Stimulated activated CD4-positive, alpha-beta T cell treated with anti-CD3 and anti-CD28 coated beads, TNF-alpha, amount 100 ng/mL, for 4 hours (primary cell): Measurements from ENCODE around the gene SOX9.
"Not testable (repeated sequence)": the region's sequence is repeated elsewhere in the genome, so short reads cannot be mapped to it uniquely, and the experiment has no call there.

Experiments used
- DNase-seq, 3 experiments: peaks; one replicate each; pipeline ENCODE4 v3.0.0-alpha.2; 2020; ENCODE audit warnings: low read depth in 3 of 3

SOX9 gene

DNA sequence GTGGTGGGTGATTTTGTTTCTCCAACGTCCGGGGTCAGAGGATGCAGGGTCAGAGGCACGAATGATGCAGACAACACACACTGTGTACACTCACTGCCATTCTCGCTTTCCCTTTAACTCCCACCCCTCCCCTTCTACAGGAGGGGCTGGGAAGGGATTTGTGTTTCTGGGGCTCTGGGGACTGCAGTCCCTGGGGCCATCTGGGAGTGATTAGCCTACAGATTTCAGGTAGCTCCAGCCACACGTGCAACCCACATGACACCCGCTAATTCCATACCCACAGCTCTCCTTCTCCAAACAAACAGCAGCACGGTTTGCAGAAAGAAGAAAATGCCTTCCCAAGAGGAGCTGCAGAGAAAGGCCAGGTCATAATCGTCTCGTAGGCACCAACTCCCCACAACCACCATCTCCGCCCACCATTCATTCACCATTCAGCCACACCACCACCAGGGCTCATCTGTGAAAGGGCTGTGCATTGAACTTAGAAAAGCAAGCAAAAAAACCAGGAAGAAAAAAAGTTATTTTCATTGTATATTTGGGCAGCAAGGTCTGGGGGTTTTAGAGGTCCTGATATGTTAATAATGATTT is 9.4 kb upstream of the SOX9 start:
- no peak for DNase-seq

GRCh38 chr17:72111926-72112325 is 8.9 kb upstream of the SOX9 start:
- not testable (repeated sequence) for DNase-seq

- no peak for DNase-seq
These were observed 7.1 kb upstream of the SOX9 start for GRCh38 chr17:72113751-72114150.

GRCh38 chr17:72115781-72116525 is 4.9 kb upstream of the SOX9 start:
- DNase-seq = no peak

DNA sequence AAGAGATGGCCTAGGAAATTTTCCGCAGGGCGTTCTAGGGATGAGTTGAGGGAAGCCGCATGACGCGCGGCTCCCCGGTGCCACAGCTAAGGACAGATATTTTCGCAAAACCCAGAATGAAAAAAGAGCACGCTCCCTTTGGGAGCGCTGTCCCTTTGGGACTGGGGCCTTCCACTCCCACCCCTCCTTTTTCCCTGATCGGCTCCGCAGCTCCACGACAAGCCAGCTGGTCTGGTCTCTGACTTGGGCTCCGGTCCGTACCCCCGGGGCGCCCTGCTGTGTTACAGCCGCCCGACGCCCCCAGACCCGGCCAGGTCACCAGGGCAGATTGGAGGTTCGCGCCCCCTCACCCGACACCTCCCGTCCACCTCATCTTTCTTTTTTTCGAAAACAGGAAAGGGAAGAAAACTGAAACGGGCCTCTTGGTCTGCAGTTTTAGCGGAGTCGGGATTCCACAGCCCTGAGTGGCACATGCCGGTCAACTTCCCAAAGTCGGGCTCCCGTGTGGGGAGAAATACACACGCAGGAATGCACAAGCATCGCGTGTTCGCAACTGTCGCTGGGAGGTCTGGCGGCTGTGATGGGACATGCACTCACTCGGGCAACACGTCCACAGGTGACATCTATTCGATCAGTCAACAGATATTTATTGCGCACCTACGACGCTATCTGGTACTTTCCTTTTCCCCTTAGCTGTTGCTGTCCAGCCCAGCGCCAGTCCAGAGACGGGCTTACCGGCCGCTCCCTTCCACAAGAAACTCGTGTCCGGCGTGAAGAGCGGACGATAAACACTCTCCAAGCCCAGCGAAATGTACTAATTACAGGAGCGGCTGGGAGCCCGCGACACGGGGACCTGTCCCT is 3.9 kb upstream of the SOX9 start:
- DNase-seq = no peak

- no peak for DNase-seq
These were observed 3.1 kb upstream of the SOX9 start for GRCh38 chr17:72117535-72118334.

DNA sequence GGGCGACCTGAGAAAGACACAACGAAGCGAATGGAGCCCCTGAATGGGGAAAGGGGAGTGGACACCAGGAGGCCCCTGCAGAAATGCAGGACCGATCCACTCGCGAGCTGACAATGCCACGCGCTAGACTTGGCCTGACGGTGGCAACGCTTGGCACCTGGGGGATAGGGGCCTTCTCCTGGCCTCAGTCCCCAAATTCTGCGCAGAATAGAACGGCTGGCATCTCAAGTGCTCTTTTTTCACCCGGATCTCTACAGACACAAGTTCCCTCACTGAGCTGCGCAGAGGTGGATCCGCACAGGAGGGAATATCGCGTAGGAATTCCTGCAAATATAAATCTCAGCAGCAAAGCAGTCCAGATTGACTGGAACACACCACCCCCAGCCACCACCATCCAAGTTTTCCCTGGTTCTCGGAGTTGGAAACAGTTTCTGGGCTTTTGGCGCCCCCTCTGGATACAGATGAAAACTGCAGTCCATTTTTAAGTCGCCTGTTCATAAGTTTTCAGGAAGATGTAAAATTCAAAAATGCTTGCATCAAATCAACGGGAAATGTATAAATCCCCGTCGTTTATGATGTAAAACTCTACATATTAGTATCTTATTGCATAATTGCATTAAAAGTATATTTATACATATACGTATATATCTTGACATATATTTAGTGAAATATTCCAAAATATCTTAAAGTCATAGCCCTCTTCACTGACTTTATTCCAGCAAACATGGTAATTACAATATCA is 2.3 kb upstream of the SOX9 start:
- no peak for DNase-seq

GRCh38 chr17:72119077-72119872 is 1.5 kb upstream of the SOX9 start:
- DNase-seq = no peak

GRCh38 chr17:72119873-72120641 is 763 bp upstream of the SOX9 start:
- DNase-seq = no peak

DNA sequence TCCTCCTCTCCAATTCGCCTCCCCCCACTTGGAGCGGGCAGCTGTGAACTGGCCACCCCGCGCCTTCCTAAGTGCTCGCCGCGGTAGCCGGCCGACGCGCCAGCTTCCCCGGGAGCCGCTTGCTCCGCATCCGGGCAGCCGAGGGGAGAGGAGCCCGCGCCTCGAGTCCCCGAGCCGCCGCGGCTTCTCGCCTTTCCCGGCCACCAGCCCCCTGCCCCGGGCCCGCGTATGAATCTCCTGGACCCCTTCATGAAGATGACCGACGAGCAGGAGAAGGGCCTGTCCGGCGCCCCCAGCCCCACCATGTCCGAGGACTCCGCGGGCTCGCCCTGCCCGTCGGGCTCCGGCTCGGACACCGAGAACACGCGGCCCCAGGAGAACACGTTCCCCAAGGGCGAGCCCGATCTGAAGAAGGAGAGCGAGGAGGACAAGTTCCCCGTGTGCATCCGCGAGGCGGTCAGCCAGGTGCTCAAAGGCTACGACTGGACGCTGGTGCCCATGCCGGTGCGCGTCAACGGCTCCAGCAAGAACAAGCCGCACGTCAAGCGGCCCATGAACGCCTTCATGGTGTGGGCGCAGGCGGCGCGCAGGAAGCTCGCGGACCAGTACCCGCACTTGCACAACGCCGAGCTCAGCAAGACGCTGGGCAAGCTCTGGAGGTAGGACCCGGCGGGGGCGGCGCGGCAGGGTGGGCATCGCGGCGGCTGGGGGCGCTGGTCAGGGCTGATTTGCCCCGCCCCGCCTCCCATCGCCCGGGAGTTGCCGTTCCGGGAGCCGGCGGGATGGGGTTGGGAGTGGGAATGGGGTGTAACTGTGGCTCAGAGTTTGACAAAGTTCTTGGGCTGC is 567 bp downstream of the SOX9 start:
- no peak for DNase-seq

GRCh38 chr17:72122010-72122764 is 1.4 kb downstream of the SOX9 start:
- no peak for DNase-seq

GRCh38 chr17:72122765-72123529 is 2.1 kb downstream of the SOX9 start:
- DNase-seq = no peak

DNA sequence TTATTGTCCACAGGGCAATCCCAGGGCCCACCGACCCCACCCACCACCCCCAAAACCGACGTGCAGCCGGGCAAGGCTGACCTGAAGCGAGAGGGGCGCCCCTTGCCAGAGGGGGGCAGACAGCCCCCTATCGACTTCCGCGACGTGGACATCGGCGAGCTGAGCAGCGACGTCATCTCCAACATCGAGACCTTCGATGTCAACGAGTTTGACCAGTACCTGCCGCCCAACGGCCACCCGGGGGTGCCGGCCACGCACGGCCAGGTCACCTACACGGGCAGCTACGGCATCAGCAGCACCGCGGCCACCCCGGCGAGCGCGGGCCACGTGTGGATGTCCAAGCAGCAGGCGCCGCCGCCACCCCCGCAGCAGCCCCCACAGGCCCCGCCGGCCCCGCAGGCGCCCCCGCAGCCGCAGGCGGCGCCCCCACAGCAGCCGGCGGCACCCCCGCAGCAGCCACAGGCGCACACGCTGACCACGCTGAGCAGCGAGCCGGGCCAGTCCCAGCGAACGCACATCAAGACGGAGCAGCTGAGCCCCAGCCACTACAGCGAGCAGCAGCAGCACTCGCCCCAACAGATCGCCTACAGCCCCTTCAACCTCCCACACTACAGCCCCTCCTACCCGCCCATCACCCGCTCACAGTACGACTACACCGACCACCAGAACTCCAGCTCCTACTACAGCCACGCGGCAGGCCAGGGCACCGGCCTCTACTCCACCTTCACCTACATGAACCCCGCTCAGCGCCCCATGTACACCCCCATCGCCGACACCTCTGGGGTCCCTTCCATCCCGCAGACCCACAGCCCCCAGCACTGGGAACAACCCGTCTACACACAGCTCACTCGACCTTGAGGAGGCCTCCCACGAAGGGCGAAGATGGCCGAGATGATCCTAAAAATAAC is 3.0 kb downstream of the SOX9 start:
- DNase-seq = no peak

DNA sequence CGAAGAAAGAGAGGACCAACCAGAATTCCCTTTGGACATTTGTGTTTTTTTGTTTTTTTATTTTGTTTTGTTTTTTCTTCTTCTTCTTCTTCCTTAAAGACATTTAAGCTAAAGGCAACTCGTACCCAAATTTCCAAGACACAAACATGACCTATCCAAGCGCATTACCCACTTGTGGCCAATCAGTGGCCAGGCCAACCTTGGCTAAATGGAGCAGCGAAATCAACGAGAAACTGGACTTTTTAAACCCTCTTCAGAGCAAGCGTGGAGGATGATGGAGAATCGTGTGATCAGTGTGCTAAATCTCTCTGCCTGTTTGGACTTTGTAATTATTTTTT is 3.6 kb downstream of the SOX9 start:
- no peak for DNase-seq

DNA sequence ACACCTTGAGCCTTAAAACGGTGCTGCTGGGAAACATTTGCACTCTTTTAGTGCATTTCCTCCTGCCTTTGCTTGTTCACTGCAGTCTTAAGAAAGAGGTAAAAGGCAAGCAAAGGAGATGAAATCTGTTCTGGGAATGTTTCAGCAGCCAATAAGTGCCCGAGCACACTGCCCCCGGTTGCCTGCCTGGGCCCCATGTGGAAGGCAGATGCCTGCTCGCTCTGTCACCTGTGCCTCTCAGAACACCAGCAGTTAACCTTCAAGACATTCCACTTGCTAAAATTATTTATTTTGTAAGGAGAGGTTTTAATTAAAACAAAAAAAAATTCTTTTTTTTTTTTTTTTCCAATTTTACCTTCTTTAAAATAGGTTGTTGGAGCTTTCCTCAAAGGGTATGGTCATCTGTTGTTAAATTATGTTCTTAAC is 4.4 kb downstream of the SOX9 start:
- DNase-seq = no peak

- DNase-seq = no peak
These were observed 4.9 kb downstream of the SOX9 start for GRCh38 chr17:72125742-72126141.
